Astrocyte of the spinal cord (primary cell): ENCODE measurements around the gene GRIK2.

Experiments
- DNase-seq: peaks from one replicate; pipeline ENCODE4 v3.0.0; 2011; ENCODE audit warnings: low read depth, low spot score
- H3K4me3 ChIP-seq: 2 replicates; pipeline ENCODE4 v1.5.1; 2011; ENCODE audit warnings: low read depth, mild to moderate bottlenecking, low read length, moderate library complexity
- in situ Hi-C: cut with HindIII; loops from 2 replicates; pipeline ENCODE4 v1.10.0; 2017; ENCODE audit warnings: low sequenced_read_pairs
- TF ChIP-seq, protein P1 (sequence below): IDR thresholded peaks from 2 replicates; pipeline ENCODE4 v1.5.1; 2012; ENCODE audit warnings: low read depth, mild to moderate bottlenecking, low read length, inconsistent platforms

GRIK2 gene

GRCh38 chr6:101940391-101940790, 546.9 kb downstream of the GRIK2 start:
- in situ Hi-C loops = no loop called here
- no peak overlapping the region for H3K4me3 ChIP-seq
- DNase-seq = no peak
- TF ChIP-seq, protein P1, sequence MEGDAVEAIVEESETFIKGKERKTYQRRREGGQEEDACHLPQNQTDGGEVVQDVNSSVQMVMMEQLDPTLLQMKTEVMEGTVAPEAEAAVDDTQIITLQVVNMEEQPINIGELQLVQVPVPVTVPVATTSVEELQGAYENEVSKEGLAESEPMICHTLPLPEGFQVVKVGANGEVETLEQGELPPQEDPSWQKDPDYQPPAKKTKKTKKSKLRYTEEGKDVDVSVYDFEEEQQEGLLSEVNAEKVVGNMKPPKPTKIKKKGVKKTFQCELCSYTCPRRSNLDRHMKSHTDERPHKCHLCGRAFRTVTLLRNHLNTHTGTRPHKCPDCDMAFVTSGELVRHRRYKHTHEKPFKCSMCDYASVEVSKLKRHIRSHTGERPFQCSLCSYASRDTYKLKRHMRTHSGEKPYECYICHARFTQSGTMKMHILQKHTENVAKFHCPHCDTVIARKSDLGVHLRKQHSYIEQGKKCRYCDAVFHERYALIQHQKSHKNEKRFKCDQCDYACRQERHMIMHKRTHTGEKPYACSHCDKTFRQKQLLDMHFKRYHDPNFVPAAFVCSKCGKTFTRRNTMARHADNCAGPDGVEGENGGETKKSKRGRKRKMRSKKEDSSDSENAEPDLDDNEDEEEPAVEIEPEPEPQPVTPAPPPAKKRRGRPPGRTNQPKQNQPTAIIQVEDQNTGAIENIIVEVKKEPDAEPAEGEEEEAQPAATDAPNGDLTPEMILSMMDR = no peak

- TF ChIP-seq, protein P1 = no peak
- DNase-seq = no peak
- H3K4me3 ChIP-seq = no peak overlapping the region
- in situ Hi-C loops = no loop called here
Observed at GRCh38 chr6:101956961-101957360, 563.5 kb downstream of the GRIK2 start.

DNA sequence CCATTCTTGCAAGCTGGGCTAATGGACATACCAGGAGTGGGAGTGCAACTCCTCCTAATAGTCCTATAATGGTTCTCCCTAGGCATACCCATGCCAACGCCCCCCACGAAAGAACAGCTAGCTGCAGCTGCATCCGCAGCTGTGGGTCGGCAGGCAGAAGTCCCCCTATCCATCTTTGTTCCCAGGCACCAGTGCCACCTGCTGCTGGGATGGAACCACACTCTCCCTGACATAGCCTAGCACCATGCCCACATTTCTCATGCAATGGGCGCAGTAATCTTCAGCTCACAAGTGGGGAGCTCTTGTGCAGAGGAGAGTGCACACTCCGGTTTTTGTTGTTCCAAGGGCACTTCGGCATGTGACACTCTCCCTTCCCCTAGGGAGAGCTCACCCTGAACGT, 567.8 kb downstream of the GRIK2 start:
- no peak for DNase-seq
- in situ Hi-C loops = no loop called here
- TF ChIP-seq, protein P1 = no peak
- no peak overlapping the region for H3K4me3 ChIP-seq

GRCh38 chr6:101980924-101981323, 587.4 kb downstream of the GRIK2 start:
- in situ Hi-C loops = no loop called here
- H3K4me3 ChIP-seq = no peak overlapping the region
- no peak for DNase-seq
- TF ChIP-seq, protein P1 = no peak

- TF ChIP-seq, protein P1 = no peak
- no peak overlapping the region for H3K4me3 ChIP-seq
- DNase-seq = no peak
- in situ Hi-C loops = no loop called here
Observed at GRCh38 chr6:101986476-101986875, 593.0 kb downstream of the GRIK2 start.

DNA sequence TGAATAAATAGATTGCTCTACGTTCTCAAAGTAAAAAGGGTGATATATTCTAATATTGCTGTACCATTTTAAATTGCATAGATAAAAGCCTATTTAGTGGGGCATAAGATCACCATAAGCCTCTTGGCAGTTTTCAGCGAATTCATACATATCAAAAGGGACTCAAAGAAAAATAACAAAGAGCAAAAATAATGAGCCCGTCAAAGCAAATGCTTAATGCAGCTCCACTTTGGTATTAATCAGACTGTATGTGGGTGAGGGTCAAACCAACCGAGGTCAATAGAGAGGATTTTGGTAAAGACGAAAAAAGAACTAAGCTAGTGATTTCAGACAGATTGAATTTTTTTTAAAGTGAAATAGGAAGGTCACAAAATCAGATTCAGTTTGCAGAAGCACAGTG, 598.8 kb downstream of the GRIK2 start:
- in situ Hi-C loops = no loop called here
- TF ChIP-seq, protein P1 = no peak
- DNase-seq = no peak

GRCh38 chr6:101994521-101994920, 601.0 kb downstream of the GRIK2 start:
- TF ChIP-seq, protein P1 = no peak
- no peak for DNase-seq
- no peak overlapping the region for H3K4me3 ChIP-seq
- in situ Hi-C loops = no loop called here

More for the DNA sequence above, 598.8 kb downstream of the GRIK2 start:
- H3K4me3 ChIP-seq = no peak overlapping the region
